GM12878 (cell line): ENCODE results near the gene ZBTB16. TPM values are rescaled to one million over a fixed set of nuclear protein-coding genes. Genes with fewer than 3 reads are reported as not detected.

Source experiments
- ATAC-seq: fragments of 200-7000 bp; cut with Tn5 transposase; 3 replicates; pipeline ENCODE4 v1.9.1; 2020; ENCODE audit warnings: mild to moderate bottlenecking, moderate library complexity
- BruUV-seq: library from RNA; stranded (reverse); fragments of 400-500 nt; replicated peaks from 2 replicates; lab custom pipeline; 2021; lab: Mats Ljungman, UMichigan
- CTCF ChIA-PET: fragments of 300-600 bp; sonication (Branson Sonifier 250); formaldehyde crosslinking; extraction: SDS; loops from one replicate; lab custom pipeline; 2021; ENCODE audit warnings: inconsistent platforms; lab: Yijun Ruan, JAX
- POLR2A ChIA-PET: fragments of 350-600 bp; formaldehyde crosslinking; extraction: SDS; loops from one replicate; lab custom pipeline; 2021; ENCODE audit warnings: inconsistent platforms; lab: Charles Lee
- RAD21 ChIA-PET: fragments of 300-600 bp; sonication (Branson Sonifier 250); formaldehyde crosslinking; loops from one replicate; lab custom pipeline; 2023; ENCODE audit warnings: antibody characterized with exemption; ENCODE audit not compliant: unreplicated experiment; lab: Charles Lee
- SMC1A ChIA-PET: fragments of 300-600 bp; sonication (Branson Sonifier 250); formaldehyde crosslinking; loops from one replicate; lab custom pipeline; 2023; ENCODE audit not compliant: unreplicated experiment, uncharacterized antibody; lab: Charles Lee
- DNase-seq: peaks from one replicate; pipeline ENCODE4 v3.0.0-alpha.2; 2011; ENCODE audit warnings: low read depth, low spot score
- FAIRE-seq: peaks from 3 replicates; lab custom pipeline; 2011; peaks lifted over from hg19 to GRCh38; lab: Jason Lieb, UNC
- H2AFZ ChIP-seq: 2 replicates; pipeline ENCODE4 v1.6.0; 2011; ENCODE audit warnings: low read depth, low read length, control low read depth; ENCODE audit not compliant: control insufficient read depth
- H3K27ac ChIP-seq: 2 replicates; pipeline ENCODE4 v1.5.1; 2011; ENCODE audit warnings: control low read depth; ENCODE audit not compliant: control insufficient read depth, insufficient read depth
- H3K27me3 ChIP-seq, 2 experiments: replicated peaks in 1 of 2; 2 replicates each; pipeline versions ENCODE4 v1.6.0 to v1.6.1; 2011; ENCODE audit warnings: low read length in 1 of 2; ENCODE audit not compliant: control insufficient read depth in 2 of 2, insufficient read depth in 2 of 2
- H3K36me3 ChIP-seq, 2 experiments: 2 replicates each; pipeline ENCODE4 v1.5.1; 2011; ENCODE audit warnings: low read length in 1 of 2; ENCODE audit not compliant: control insufficient read depth in 2 of 2, insufficient read depth in 2 of 2
- H3K4me1 ChIP-seq: 2 replicates; pipeline ENCODE4 v1.6.1; 2011; ENCODE audit warnings: mild to moderate bottlenecking, low read length, moderate library complexity, mixed read lengths; ENCODE audit not compliant: control insufficient read depth, insufficient read depth
- H3K4me2 ChIP-seq: 2 replicates; pipeline ENCODE4 v1.6.0; 2011; ENCODE audit warnings: control low read depth; ENCODE audit not compliant: control insufficient read depth, insufficient read depth
- H3K4me3 ChIP-seq: fragments of 200-600 bp; sonication (generic); 2 replicates; pipeline ENCODE4 v1.5.1; 2016
- H3K79me2 ChIP-seq: 2 replicates; pipeline ENCODE4 v1.6.0; 2011; ENCODE audit warnings: low read length; ENCODE audit not compliant: control insufficient read depth, insufficient read depth
- H3K9ac ChIP-seq: 2 replicates; pipeline ENCODE4 v1.8.0; 2011; ENCODE audit warnings: low read length, control low read depth, mixed read lengths; ENCODE audit not compliant: control insufficient read depth, insufficient read depth
- H3K9me3 ChIP-seq: replicated peaks from 3 replicates; pipeline ENCODE4 v1.5.1; 2011; ENCODE audit warnings: mild to moderate bottlenecking, low read length; ENCODE audit not compliant: control insufficient read depth, insufficient read depth
- H4K20me1 ChIP-seq: 2 replicates; pipeline ENCODE4 v1.6.0; 2011; ENCODE audit not compliant: control insufficient read depth, insufficient read depth
- BRCA1 ChIP-seq: IDR thresholded peaks from 2 replicates; pipeline ENCODE4 v1.6.1; 2011; ENCODE audit warnings: low read depth, low read length, improper control_type of control experiment
- CBX3 ChIP-seq: fragments of 200-600 bp; sonication (generic); IDR thresholded peaks from 2 replicates; pipeline ENCODE4 v1.6.1; 2016; ENCODE audit warnings: low read depth, borderline replicate concordance
- E2F4 ChIP-seq: IDR thresholded peaks from 2 replicates; pipeline ENCODE4 v1.6.1; 2012; ENCODE audit warnings: low read depth, low read length, improper control_type of control experiment
- EED ChIP-seq: sonication (generic); IDR thresholded peaks from 2 replicates; pipeline ENCODE4 v1.6.1; 2016; ENCODE audit warnings: antibody characterized with exemption, low read depth
- ETV6 ChIP-seq, 2 experiments: fragments of 450-650 bp in 1 of 2; IDR thresholded peaks in 1 of 2; conservative IDR thresholded peaks in 1 of 2; 2 replicates each; pipeline ENCODE4 v1.6.1; 2014; ENCODE audit warnings: antibody characterized with exemption in 1 of 2, borderline replicate concordance in 1 of 2, low read depth in 1 of 2, mild to moderate bottlenecking in 1 of 2, moderate library complexity in 1 of 2
- JUND ChIP-seq: IDR thresholded peaks from 2 replicates; pipeline ENCODE4 v1.6.1; 2012; ENCODE audit warnings: low read depth, mild to moderate bottlenecking, low read length, improper control_type of control experiment, moderate library complexity
- RBBP5 ChIP-seq: fragments of 200-600 bp; sonication (generic); conservative IDR thresholded peaks from 2 replicates; pipeline ENCODE4 v1.6.1; 2016
- SUZ12 ChIP-seq: fragments of 200-600 bp; sonication (generic); IDR thresholded peaks from one replicate; pipeline ENCODE4 v1.6.1; 2018; ENCODE audit warnings: antibody characterized with exemption, mild to moderate bottlenecking; ENCODE audit not compliant: unreplicated experiment
- WRNIP1 ChIP-seq: IDR thresholded peaks from 2 replicates; pipeline ENCODE4 v1.6.1; 2011; ENCODE audit warnings: low read depth, low read length, improper control_type of control experiment, borderline replicate concordance
- ZBTB11 ChIP-seq: fragments of 450-650 bp; formaldehyde crosslinking; IDR thresholded peaks from 2 replicates; pipeline ENCODE4 v1.5.0; 2022; ENCODE audit warnings: mild to moderate bottlenecking, missing genetic modification characterization
- ZNF274 ChIP-seq: IDR thresholded peaks from one replicate; pipeline ENCODE4 v1.8.0; 2011; ENCODE audit not compliant: insufficient read length, insufficient read depth
- WGBS: methylation state at CpG from one replicate; pipeline ENCODE4 v1.1.6; 2016; ENCODE audit warnings: low lambda C conversion rate; ENCODE audit not compliant: insufficient replicate concordance, insufficient coverage; ENCODE audit errors: missing lambda C conversion rate; 5-methylcytosine and 5-hydroxymethylcytosine counted together
- in situ Hi-C: fragments of 300-500 bp; cut with MboI; formaldehyde crosslinking; loops from 9 replicates; pipeline ENCODE4 v1.14.3; 2018; ENCODE audit warnings: mixed read lengths
- intact Hi-C: fragments of 100-400 bp; cut with micrococcal nuclease; formaldehyde crosslinking; loops from one replicate; pipeline ENCODE4 v1.14.2; 2022; ENCODE audit not compliant: unreplicated experiment
- polyA plus RNA-seq, 11 experiments: library from polyadenylated mRNA; depleted of rRNA in 4 of 11; unstranded in 6 of 11; stranded (reverse) in 5 of 11; fragments of >200 nt; fragmentation: Nextera tagmentation in 4 of 11; fragmentation: Illumina TruSeq in 1 of 11; extraction: Ambion mirVana in 4 of 11; extraction: Trizol in 1 of 11; gene quantifications; 1 replicate in 1 of 11; 2 replicates in 10 of 11; pipeline versions ENCODE4 v1.2.1 to v1.2.3, GENCODE V29; 2011 to 2016; ENCODE audit warnings: inconsistent platforms in 2 of 11, missing spikeins in 2 of 11, low read depth in 1 of 11
- total RNA-seq, 4 experiments: library from RNA; depleted of rRNA in 3 of 4; stranded (reverse); fragments of >200 nt in 3 of 4; fragmentation: Illumina TruSeq in 1 of 4; extraction: Trizol in 1 of 4; gene quantifications; 2 replicates each; pipeline versions ENCODE4 v1.2.1 to v1.2.3, GENCODE V29; 2013 to 2021
- TF ChIP-seq, protein P1 (sequence below): fragments of 450-650 bp; IDR thresholded peaks from 2 replicates; pipeline ENCODE4 v1.6.1; 2014; ENCODE audit warnings: mild to moderate bottlenecking
- TF ChIP-seq, protein P2 (sequence below): fragments of 150-350 bp; IDR thresholded peaks from 2 replicates; pipeline ENCODE4 v1.6.1; 2014; ENCODE audit warnings: mild to moderate bottlenecking, low read depth, low read length
- TF ChIP-seq, protein P3 (sequence below): fragments of 450-650 bp; IDR thresholded peaks from 2 replicates; pipeline ENCODE4 v1.6.1; 2018; ENCODE audit warnings: borderline replicate concordance, mild to moderate bottlenecking; ENCODE audit not compliant: partially characterized antibody

The ZBTB16 gene
- total and polyA plus RNA-seq, 10 of the 15 experiments (the other 5 are each of a cell fraction or from before 2014, with no cell fraction given), result 0.38 TPM; not detected in 9

DNA sequence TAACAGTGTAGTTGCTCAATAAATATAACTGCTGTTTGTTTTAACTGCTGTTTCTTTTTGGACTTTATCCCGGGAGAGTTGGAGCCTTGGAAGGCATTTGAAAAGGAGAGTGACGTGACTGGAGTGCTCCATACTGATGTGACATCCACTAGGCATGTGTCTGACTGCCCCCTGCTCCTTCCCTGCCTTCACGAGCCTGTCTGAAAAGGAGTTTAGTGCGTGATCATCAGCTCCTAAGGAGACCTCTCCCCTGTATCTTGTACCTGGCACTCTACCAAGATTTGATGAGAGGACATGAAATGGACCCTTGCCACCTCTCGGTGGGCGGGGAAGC lies 22.9 kb downstream of the ZBTB16 start:
- Histone ChIP-seq H3K79me2 (no peaks in the 10 kb centered on the region), H3K27ac (no peak overlapping the region), H3K36me3 (no peaks in the 10 kb centered on the region), H3K4me3 (no peak overlapping the region), H3K4me2 (no peak overlapping the region), H3K9ac (no peak overlapping the region), H3K4me1 (no peaks in the 10 kb centered on the region), H2AFZ (no peak overlapping the region), H3K9me3 (no peaks in the 10 kb centered on the region), H4K20me1 (no peaks in the 10 kb centered on the region), H3K27me3 (peaks cover 3% of the 10 kb centered on the region in 2 experiments; a peak in 2 of 4 replicates)
- SMC1A ChIA-PET, result interaction anchor here (0.6 kb wide), 1 partner anchor 92 kb away, joined by 3 read pairs; no protein-coding TSS in a partner anchor
- intact Hi-C loops, result no loop called here
- ATAC-seq (no peak), DNase-seq (no peak), FAIRE-seq (no peak)
- TF ChIP-seq, protein P1, sequence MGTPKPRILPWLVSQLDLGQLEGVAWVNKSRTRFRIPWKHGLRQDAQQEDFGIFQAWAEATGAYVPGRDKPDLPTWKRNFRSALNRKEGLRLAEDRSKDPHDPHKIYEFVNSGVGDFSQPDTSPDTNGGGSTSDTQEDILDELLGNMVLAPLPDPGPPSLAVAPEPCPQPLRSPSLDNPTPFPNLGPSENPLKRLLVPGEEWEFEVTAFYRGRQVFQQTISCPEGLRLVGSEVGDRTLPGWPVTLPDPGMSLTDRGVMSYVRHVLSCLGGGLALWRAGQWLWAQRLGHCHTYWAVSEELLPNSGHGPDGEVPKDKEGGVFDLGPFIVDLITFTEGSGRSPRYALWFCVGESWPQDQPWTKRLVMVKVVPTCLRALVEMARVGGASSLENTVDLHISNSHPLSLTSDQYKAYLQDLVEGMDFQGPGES, result no peak
- TF ChIP-seq, protein P2, sequence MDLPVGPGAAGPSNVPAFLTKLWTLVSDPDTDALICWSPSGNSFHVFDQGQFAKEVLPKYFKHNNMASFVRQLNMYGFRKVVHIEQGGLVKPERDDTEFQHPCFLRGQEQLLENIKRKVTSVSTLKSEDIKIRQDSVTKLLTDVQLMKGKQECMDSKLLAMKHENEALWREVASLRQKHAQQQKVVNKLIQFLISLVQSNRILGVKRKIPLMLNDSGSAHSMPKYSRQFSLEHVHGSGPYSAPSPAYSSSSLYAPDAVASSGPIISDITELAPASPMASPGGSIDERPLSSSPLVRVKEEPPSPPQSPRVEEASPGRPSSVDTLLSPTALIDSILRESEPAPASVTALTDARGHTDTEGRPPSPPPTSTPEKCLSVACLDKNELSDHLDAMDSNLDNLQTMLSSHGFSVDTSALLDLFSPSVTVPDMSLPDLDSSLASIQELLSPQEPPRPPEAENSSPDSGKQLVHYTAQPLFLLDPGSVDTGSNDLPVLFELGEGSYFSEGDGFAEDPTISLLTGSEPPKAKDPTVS, result no peak
- TF ChIP-seq ZBTB11 (no peak), BRCA1 (no peak), EED (no peak), SUZ12 (no peak), RBBP5 (no peak), CBX3 (no peak), ZNF274 (no peak), JUND (no peak), E2F4 (no peak), WRNIP1 (no peak), ETV6 (conservative IDR thresholded peaks at IDR 0.05 in 1 of 2, IDR thresholded peaks at IDR 0.05 in 1 of 2; ENCODE audit: borderline replicate concordance in 1 of 2, low read depth in 1 of 2) (no peak)
- TF ChIP-seq, protein P3, sequence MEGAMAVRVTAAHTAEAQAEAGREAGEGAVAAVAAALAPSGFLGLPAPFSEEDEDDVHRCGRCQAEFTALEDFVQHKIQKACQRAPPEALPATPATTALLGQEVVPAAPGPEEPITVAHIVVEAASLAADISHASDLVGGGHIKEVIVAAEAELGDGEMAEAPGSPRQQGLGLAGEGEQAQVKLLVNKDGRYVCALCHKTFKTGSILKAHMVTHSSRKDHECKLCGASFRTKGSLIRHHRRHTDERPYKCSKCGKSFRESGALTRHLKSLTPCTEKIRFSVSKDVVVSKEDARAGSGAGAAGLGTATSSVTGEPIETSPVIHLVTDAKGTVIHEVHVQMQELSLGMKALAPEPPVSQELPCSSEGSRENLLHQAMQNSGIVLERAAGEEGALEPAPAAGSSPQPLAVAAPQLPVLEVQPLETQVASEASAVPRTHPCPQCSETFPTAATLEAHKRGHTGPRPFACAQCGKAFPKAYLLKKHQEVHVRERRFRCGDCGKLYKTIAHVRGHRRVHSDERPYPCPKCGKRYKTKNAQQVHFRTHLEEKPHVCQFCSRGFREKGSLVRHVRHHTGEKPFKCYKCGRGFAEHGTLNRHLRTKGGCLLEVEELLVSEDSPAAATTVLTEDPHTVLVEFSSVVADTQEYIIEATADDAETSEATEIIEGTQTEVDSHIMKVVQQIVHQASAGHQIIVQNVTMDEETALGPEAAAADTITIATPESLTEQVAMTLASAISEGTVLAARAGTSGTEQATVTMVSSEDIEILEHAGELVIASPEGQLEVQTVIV, result no peak
- POLR2A ChIA-PET, result no interaction called here
- CTCF ChIA-PET, result no interaction called here
- no TSS peak for BruUV-seq
- RAD21 ChIA-PET, result no interaction called here
- WGBS, result 17% methylated on average over 6 of the region's 6 CpGs
- in situ Hi-C loops, result no loop called here
